Activated naive CD8-positive, alpha-beta T cell treated with anti-CD3 and anti-CD28 coated beads, Interleukin-2, amount 10 ng/mL, durations not matched to agents 7 days and 5 days (primary cell): ENCODE results near the gene USP2. TPM values are rescaled to one million over a fixed set of nuclear protein-coding genes. Genes with fewer than 3 reads are reported as not detected.

Experiments
- ATAC-seq: fragments of 150-1000 bp; cut with Tn5 transposase; one replicate; pipeline ENCODE4 v1.10.0; 2021; ENCODE audit warnings: low read depth, moderate library complexity
- POLR2A ChIA-PET: fragments of 350-600 bp; sonication (Branson Sonifier 250); formaldehyde crosslinking; loops from one replicate; lab custom pipeline; 2021; ENCODE audit warnings: antibody characterized with exemption; lab: Charles Lee
- DNase-seq: peaks from one replicate; pipeline ENCODE4 v3.0.0; 2021
- H3K27ac Mint-ChIP-seq: one replicate; pipeline ENCODE4 v1.8.0; 2022; ENCODE audit warnings: mild to moderate bottlenecking, mixed read lengths
- H3K27me3 Mint-ChIP-seq: one replicate; pipeline ENCODE4 v1.8.0; 2022; ENCODE audit warnings: mild to moderate bottlenecking, moderate library complexity, mixed read lengths
- H3K36me3 Mint-ChIP-seq: one replicate; pipeline ENCODE4 v1.8.0; 2021; ENCODE audit warnings: mild to moderate bottlenecking, mixed read lengths
- H3K4me1 Mint-ChIP-seq: one replicate; pipeline ENCODE4 v1.8.0; 2021; ENCODE audit warnings: mixed read lengths
- H3K4me3 Mint-ChIP-seq: one replicate; pipeline ENCODE4 v1.8.0; 2022; ENCODE audit warnings: mild to moderate bottlenecking, moderate library complexity, mixed read lengths
- H3K9me3 Mint-ChIP-seq: one replicate; pipeline ENCODE4 v1.8.0; 2021; ENCODE audit warnings: mixed read lengths
- total RNA-seq, 2 experiments: library from RNA; stranded (reverse); gene quantifications; one replicate each; pipeline ENCODE4 v1.2.3, GENCODE V29; 2021

USP2 gene
- total RNA-seq: under 1 TPM; 0.62 to 0.83 TPM

DNA sequence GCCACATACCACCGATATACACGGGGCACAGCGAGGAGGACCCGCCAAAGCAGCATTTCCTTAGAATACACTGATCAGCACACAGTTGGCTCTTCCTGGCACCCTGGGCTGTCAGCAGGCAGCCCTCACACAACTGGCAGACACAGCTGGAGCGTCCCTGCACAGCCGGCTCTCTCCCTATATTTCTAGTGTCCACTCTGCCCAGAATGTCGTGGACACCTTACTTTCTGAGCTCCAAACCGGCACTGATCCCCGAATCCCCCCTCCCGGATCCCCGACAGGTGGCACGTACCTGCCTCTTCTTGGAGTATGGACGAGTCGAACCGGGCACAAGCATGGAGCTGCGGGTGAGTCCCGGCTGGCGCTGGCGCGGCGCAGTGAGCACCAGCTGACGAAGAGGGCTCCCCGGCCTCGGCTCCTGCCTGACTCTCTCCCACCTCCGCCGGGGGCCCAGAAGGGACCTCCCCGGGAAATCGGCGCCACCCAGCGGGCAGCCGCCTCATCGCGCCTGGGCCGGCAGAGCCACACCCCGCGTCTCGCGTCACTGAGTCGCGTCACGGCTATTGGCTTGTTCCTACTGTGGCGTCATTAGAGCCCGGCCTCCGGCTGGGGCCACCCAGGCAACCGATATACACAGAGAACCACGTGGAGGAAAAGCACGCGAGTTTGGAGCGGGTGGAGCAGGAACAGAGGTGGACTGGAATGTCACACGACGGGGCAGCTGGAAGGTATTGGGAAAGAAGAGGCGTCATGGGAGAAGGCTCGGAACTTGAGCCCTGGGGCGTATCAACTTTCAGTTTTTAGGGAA, at the start of gene USP2:
USP2 (minus strand) TSS at position 510 of the 808 bp plus-strand sequence. CDS start 8,210 bp downstream, outside the sequence.
- H3K9me3 Mint-ChIP-seq: no peaks in the 10 kb centered on the region
- ATAC-seq (peak; percentile 96), DNase-seq (peak; percentile 99)
- H3K36me3 Mint-ChIP-seq: no peaks in the 10 kb centered on the region
- POLR2A ChIA-PET: interaction anchor here (1.2 kb wide), 1 partner anchor 17 kb away, joined by 4 read pairs; no protein-coding TSS in a partner anchor
- peaks cover 11% of the 10 kb centered on the region for H3K27me3 Mint-ChIP-seq
- H3K4me3 Mint-ChIP-seq: no peak within 1 kb of the TSS
- peak within 1 kb of the TSS; percentile 37 for H3K27ac Mint-ChIP-seq
- H3K4me1 Mint-ChIP-seq: peaks cover 19% of the 10 kb centered on the region

DNA sequence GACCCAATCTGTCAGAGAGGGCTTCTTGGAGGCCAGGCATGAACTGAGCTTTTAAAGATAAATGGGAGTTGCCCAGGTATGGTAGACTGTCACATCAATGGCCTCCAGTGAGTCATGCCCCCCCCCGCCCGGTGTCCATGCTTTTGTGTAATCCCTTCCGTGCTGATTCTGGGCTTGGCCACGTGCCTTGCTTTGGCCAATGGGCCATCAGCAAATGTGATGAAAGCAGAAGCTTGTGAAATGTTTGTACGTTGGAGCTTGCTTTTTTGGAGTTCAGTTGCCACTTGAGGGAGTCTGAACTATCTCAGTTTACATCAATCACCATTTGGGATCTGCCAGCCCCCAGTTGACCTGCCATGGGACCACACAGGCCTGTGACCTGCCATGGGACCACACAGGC, 45.8 kb upstream of the USP2 start:
- DNase-seq (no peak), ATAC-seq (no peak)
- peaks cover 49% of the 10 kb centered on the region for H3K27me3 Mint-ChIP-seq
- no peaks in the 10 kb centered on the region for H3K9me3 Mint-ChIP-seq
- peaks cover 4% of the 10 kb centered on the region for H3K4me1 Mint-ChIP-seq
- H3K4me3 Mint-ChIP-seq: no peak overlapping the region
- POLR2A ChIA-PET: no interaction called here
- no peak overlapping the region for H3K27ac Mint-ChIP-seq
- no peaks in the 10 kb centered on the region for H3K36me3 Mint-ChIP-seq

GRCh38 chr11:119426142-119426541, 44.7 kb upstream of the USP2 start:
- ATAC-seq: no peak
- Mint-ChIP-seq H3K27ac (no peak overlapping the region), H3K4me3 (no peak overlapping the region), H3K27me3 (peaks cover 56% of the 10 kb centered on the region), H3K4me1 (peaks cover 7% of the 10 kb centered on the region), H3K9me3 (no peaks in the 10 kb centered on the region), H3K36me3 (no peaks in the 10 kb centered on the region)
- POLR2A ChIA-PET: no interaction called here
- no peak for DNase-seq

GRCh38 chr11:119424775-119425174, 43.3 kb upstream of the USP2 start:
- Mint-ChIP-seq H3K4me1 (peaks cover 7% of the 10 kb centered on the region), H3K36me3 (no peaks in the 10 kb centered on the region), H3K4me3 (no peak overlapping the region), H3K9me3 (no peaks in the 10 kb centered on the region), H3K27me3 (peaks cover 60% of the 10 kb centered on the region), H3K27ac (no peak overlapping the region)
- ATAC-seq (no peak), DNase-seq (no peak)
- POLR2A ChIA-PET: no interaction called here

DNA sequence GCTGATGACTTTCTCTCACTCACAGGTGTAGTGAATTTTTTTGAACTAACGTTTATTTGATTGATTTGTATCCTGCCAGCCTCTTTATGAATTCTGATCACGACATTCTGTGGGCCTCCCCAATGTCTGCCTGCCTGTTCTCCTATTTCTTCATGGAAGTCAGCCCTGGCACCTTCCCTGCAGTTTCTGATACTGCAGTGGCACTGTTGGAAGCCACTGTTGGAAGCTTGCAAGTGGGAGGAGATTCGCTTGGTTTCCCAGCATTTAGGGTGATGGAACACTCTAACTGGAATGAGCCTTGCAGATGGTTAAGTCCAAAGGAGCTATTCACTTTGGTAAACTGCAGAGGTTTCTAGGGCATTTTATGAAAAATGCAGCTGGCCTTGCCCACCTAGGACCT, 42.8 kb upstream of the USP2 start:
- Mint-ChIP-seq H3K27me3 (peaks cover 60% of the 10 kb centered on the region), H3K9me3 (no peaks in the 10 kb centered on the region), H3K4me3 (no peak overlapping the region), H3K27ac (no peak overlapping the region), H3K4me1 (peaks cover 7% of the 10 kb centered on the region), H3K36me3 (no peaks in the 10 kb centered on the region)
- ATAC-seq (no peak), DNase-seq (no peak)
- POLR2A ChIA-PET: no interaction called here

GRCh38 chr11:119423509-119424254, 42.2 kb upstream of the USP2 start:
- Mint-ChIP-seq H3K27me3 (peaks cover 58% of the 10 kb centered on the region), H3K4me3 (no peak overlapping the region), H3K27ac (no peak overlapping the region), H3K9me3 (no peaks in the 10 kb centered on the region), H3K4me1 (peaks cover 7% of the 10 kb centered on the region), H3K36me3 (no peaks in the 10 kb centered on the region)
- POLR2A ChIA-PET: no interaction called here
- no peak for DNase-seq
- no peak for ATAC-seq

- Mint-ChIP-seq H3K27ac (no peak within 1 kb of the TSS), H3K4me1 (peaks cover 7% of the 10 kb centered on the region), H3K4me3 (peak within 1 kb of the TSS; percentile 25), H3K27me3 (peaks cover 58% of the 10 kb centered on the region), H3K9me3 (no peaks in the 10 kb centered on the region), H3K36me3 (no peaks in the 10 kb centered on the region)
- POLR2A ChIA-PET: no interaction called here
- no peak for DNase-seq
- no peak for ATAC-seq
These were observed 41.5 kb upstream of the USP2 start, which contains the start of gene THY1 for GRCh38 chr11:119422809-119423508. Gene THY1 (minus strand): TSS chr11:119423172. CDS start chr11:119420905, 2,267 bp downstream.

DNA sequence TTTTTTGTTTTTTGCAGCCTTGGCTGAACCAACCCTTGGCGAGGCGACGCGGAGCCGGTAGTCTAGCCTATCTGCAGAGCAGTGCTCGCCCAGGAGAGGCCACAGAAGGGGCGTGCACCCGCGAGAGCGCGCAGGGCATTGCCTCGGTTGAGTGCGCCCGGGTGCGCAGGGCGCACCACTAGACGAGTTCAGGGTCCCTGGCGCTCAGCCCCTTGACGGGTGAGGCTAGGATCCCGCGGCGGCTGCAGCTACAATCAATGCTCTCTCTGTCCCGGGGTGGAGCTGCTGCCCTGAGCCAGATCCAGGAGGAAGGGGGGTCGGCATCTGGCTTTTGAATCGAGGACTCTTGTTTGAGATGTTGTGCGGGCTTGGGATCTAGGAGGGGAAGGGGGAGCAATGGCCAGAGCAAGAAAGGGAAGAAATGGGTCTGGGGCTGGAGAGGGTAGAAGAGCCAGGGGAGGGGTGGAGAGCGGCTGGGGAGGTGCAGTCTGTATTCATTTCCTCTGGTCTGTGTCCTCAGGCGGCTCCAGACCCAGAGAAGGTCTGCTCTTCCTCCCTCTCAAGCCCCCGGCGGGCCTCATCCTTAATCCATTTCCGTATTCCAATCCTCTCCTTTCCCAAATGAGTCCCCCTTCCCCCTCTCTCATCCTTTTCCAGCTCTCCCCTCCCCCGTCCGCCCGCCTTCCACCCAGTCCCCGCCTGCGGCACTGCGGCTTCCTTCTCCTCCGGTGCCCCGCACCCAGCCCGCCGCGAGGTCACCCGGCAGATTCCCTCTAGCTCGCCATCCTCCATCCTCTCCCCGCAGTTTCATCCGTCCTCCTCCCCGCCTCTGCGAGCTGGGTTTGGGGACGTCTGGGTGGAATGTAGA, 40.7 kb upstream of the USP2 start:
- peaks cover 7% of the 10 kb centered on the region for H3K4me1 Mint-ChIP-seq
- no peaks in the 10 kb centered on the region for H3K9me3 Mint-ChIP-seq
- H3K36me3 Mint-ChIP-seq: no peaks in the 10 kb centered on the region
- no peak overlapping the region for H3K27ac Mint-ChIP-seq
- H3K4me3 Mint-ChIP-seq: peak overlapping the region; percentile 25
- POLR2A ChIA-PET: no interaction called here
- H3K27me3 Mint-ChIP-seq: peaks cover 59% of the 10 kb centered on the region
- ATAC-seq (peak; percentile 42), DNase-seq (no peak)

DNA sequence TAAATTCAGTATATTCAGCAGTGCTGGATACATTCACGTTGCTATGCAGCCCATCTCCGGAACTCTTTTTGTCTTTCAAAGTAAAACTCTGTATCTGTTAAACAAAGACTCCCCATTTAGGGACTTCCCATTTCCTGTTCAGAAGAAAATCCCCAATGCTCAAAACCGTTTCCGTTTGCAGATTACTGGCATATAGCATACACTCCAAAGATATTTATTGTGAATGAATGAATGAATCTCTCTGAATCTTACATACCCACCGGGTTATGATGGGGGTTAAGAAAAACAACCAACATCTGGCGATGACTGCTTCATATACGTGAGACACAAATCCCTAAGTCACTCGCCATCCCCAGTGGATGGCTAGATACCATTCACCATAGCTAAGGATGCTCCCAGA, 39.9 kb upstream of the USP2 start:
- Mint-ChIP-seq H3K27ac (no peak overlapping the region), H3K4me3 (no peak overlapping the region), H3K36me3 (no peaks in the 10 kb centered on the region), H3K27me3 (peaks cover 56% of the 10 kb centered on the region), H3K4me1 (peaks cover 7% of the 10 kb centered on the region), H3K9me3 (no peaks in the 10 kb centered on the region)
- ATAC-seq (no peak), DNase-seq (no peak)
- POLR2A ChIA-PET: no interaction called here

DNA sequence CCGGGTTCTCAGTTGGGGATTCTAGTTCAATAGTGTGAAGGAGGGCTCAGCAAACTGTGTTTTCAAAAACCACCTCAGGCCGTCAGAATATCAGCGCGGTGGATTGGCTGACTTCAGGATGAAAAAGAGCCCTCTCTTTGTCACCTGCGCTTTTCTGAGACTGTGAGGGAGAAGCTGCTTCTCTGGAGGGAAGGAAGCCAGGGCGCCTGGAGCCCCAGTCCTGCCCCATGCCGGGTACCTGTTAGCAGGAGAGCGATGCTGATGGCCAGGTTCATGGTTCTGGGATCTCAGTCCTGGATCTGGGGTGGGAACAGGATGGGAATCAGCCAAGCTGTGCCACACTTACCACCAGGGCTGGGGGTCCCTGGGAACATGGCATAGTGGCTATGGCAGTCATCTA, 39.1 kb upstream of the USP2 start:
- peaks cover 51% of the 10 kb centered on the region for H3K27me3 Mint-ChIP-seq
- no peak overlapping the region for H3K4me3 Mint-ChIP-seq
- H3K4me1 Mint-ChIP-seq: peaks cover 7% of the 10 kb centered on the region
- POLR2A ChIA-PET: no interaction called here
- H3K36me3 Mint-ChIP-seq: no peaks in the 10 kb centered on the region
- DNase-seq (no peak), ATAC-seq (no peak)
- no peak overlapping the region for H3K27ac Mint-ChIP-seq
- no peaks in the 10 kb centered on the region for H3K9me3 Mint-ChIP-seq

GRCh38 chr11:119419834-119420492, 38.5 kb upstream of the USP2 start:
- Mint-ChIP-seq H3K4me3 (no peak overlapping the region), H3K9me3 (no peaks in the 10 kb centered on the region), H3K27me3 (peaks cover 45% of the 10 kb centered on the region), H3K4me1 (peaks cover 7% of the 10 kb centered on the region), H3K27ac (no peak overlapping the region), H3K36me3 (no peaks in the 10 kb centered on the region)
- POLR2A ChIA-PET: no interaction called here
- DNase-seq (no peak), ATAC-seq (no peak)

GRCh38 chr11:119419246-119419645, 37.8 kb upstream of the USP2 start:
- peaks cover 7% of the 10 kb centered on the region for H3K4me1 Mint-ChIP-seq
- no peak overlapping the region for H3K27ac Mint-ChIP-seq
- no peak for ATAC-seq

More at GRCh38 chr11:119419246-119419645, 37.8 kb upstream of the USP2 start:
- POLR2A ChIA-PET: no interaction called here
- Mint-ChIP-seq H3K27me3 (peaks cover 38% of the 10 kb centered on the region), H3K4me3 (no peak overlapping the region), H3K36me3 (no peaks in the 10 kb centered on the region), H3K9me3 (peaks cover 3% of the 10 kb centered on the region)
- no peak for DNase-seq
